Muscle layer of duodenum (tissue), 2 donors: ENCODE measurements around the gene ZNF569.
"Not testable (repeated sequence)": the region's sequence is repeated elsewhere in the genome, so short reads cannot be mapped to it uniquely, and the experiment has no call there.

Experiments
- H3K27ac ChIP-seq: one replicate; pipeline ENCODE4 v1.7.0; 2013; ENCODE audit warnings: mild to moderate bottlenecking, low read length
- H3K27me3 ChIP-seq: one replicate; pipeline ENCODE4 v1.7.0; 2013; ENCODE audit warnings: low read depth, mild to moderate bottlenecking, control low read depth, low read length
- H3K36me3 ChIP-seq, 2 donors: one replicate each; pipeline ENCODE4 v1.7.0; 2013; ENCODE audit warnings: low read length in 2 of 2, control low read depth in 1 of 2, mild to moderate bottlenecking in 1 of 2; ENCODE audit not compliant: insufficient read depth in 2 of 2, control insufficient read depth in 1 of 2
- H3K4me1 ChIP-seq, 2 donors: one replicate each; pipeline ENCODE4 v1.7.0; 2013; ENCODE audit warnings: low read length in 2 of 2, mild to moderate bottlenecking in 2 of 2, control low read depth in 1 of 2, moderate library complexity in 1 of 2; ENCODE audit not compliant: insufficient read depth in 2 of 2, control insufficient read depth in 1 of 2
- H3K4me3 ChIP-seq, 2 donors: one replicate each; pipeline ENCODE4 v1.7.0; 2013; ENCODE audit warnings: low read length in 2 of 2, low read depth in 1 of 2, mild to moderate bottlenecking in 1 of 2
- H3K9me3 ChIP-seq, 2 donors: one replicate each; pipeline ENCODE4 v1.7.0; 2013; ENCODE audit warnings: low read length in 2 of 2, control low read depth in 1 of 2, mild to moderate bottlenecking in 1 of 2; ENCODE audit not compliant: control insufficient read depth in 1 of 2
- donor health status: healthy.

The ZNF569 gene

DNA sequence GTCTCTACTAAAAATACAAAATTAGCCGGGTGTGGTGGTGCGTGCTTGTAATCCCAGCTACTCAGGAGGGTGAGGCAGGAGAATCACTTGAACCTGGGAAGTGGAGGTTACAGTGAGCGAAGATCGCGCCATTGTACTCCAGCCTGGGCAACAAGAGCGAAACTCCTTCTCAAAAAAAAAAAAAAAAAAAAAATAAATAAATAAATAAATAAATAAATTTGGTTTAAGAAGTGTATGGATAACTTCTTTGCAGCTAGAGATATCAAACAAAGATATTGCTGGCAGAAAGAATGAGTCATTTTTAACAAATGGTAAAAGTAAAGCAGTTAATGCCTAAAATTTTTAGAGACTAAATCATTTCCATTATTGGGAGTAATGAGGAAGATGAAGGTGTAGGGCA lies 75.8 kb downstream of the ZNF569 start:
- Histone ChIP-seq H3K9me3 (peaks cover 54 to 78% of the 10 kb centered on the region in 2 donors), H3K4me3 (peak overlapping the region in 1 of 2 donors; percentile 59), H3K36me3 (peaks cover 23 to 38% of the 10 kb centered on the region in 2 donors)
- not testable (repeated sequence) for H3K27ac ChIP-seq, H3K4me1 ChIP-seq, H3K27me3 ChIP-seq

DNA sequence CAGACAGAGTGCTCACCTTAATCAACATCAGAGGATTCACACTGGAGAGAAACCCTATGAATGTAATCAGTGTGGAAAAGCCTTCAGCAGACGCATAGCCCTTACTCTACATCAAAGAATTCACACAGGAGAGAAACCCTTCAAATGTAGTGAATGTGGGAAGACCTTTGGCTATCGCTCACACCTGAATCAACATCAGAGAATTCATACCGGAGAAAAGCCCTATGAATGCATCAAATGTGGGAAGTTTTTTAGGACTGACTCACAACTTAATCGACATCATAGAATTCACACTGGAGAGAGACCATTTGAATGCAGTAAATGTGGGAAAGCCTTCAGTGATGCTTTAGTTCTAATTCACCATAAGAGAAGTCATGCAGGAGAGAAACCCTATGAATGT lies 78.0 kb downstream of the ZNF569 start:
- Histone ChIP-seq H3K4me1 (peaks cover 0 to 5% of the 10 kb centered on the region in 2 donors), H3K27me3 (no peaks in the 10 kb centered on the region), H3K27ac (no peak overlapping the region), H3K4me3 (peak overlapping the region; percentile 24 to 59), H3K9me3 (peaks cover 71 to 85% of the 10 kb centered on the region in 2 donors), H3K36me3 (peaks cover 40 to 60% of the 10 kb centered on the region in 2 donors)

- Histone ChIP-seq H3K9me3 (peaks cover under 1 to 12% of the 10 kb centered on the region in 2 donors), H3K27me3 (no peaks in the 10 kb centered on the region), H3K4me1 (peaks cover 0 to 3% of the 10 kb centered on the region in 2 donors), H3K36me3 (peaks cover 13 to 26% of the 10 kb centered on the region in 2 donors), H3K4me3 (peak within 1 kb of the TSS; percentile 68 to 84), H3K27ac (peak within 1 kb of the TSS; percentile 79)
Observed at GRCh38 chr19:37370880-37371661, 96.2 kb downstream of the ZNF569 start, which contains the start of gene ZNF527. Gene ZNF527, plus strand, starts transcription at chr19:37371099. Its CDS starts 3,100 bp downstream, at chr19:37374199.

DNA sequence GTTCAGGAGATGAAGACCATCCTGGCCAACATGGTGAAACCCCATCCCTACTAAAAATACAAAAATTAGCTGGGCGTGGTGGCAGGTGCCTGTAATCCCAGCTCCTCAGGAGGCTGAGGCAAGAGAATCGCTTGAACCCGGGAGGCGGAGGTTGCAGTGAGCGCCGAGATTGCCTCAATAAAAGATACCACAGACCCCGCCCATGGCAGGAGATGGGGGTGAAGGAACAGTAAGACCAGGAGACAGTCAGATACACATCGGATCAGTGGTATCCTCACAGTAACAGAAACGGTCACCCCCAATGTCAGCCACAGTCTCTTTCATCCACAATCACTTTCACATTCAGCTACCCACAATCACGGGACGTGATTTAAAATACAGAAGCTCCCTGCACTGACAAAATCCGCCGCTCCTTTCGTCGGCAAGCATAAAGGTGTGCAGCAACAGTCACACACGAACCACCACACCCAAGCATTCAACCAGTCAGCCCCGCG lies 96.8 kb downstream of the ZNF569 start:
- Histone ChIP-seq H3K4me3 (peak overlapping the region; percentile 68 to 84), H3K27ac (peak overlapping the region; percentile 79), H3K9me3 (peaks cover 7 to 10% of the 10 kb centered on the region in 2 donors)

DNA sequence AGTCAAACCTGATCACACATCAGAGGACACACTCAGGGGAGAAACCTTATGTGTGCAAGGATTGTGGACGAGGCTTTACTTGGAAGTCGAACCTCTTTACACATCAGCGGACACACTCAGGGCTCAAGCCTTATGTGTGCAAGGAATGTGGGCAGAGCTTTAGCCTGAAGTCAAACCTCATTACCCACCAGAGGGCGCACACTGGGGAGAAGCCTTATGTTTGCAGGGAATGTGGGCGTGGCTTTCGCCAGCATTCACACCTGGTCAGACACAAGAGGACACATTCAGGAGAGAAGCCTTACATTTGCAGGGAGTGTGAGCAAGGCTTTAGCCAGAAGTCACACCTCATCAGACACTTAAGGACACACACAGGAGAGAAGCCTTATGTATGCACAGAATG lies 104.5 kb downstream of the ZNF569 start:
- H3K27me3 ChIP-seq = no peaks in the 10 kb centered on the region
- no peaks in the 10 kb centered on the region for H3K4me1 ChIP-seq
- peak overlapping the region in 1 of 2 donors; percentile 4 for H3K4me3 ChIP-seq
- H3K9me3 ChIP-seq = peaks cover 10 to 15% of the 10 kb centered on the region in 2 donors
- peaks cover 34 to 61% of the 10 kb centered on the region in 2 donors for H3K36me3 ChIP-seq
- H3K27ac ChIP-seq = no peak overlapping the region

More for the DNA sequence above, 96.8 kb downstream of the ZNF569 start:
- not testable (repeated sequence) for H3K27me3 ChIP-seq, H3K4me1 ChIP-seq
- peaks cover 8 to 19% of the 10 kb centered on the region in 2 donors for H3K36me3 ChIP-seq

DNA sequence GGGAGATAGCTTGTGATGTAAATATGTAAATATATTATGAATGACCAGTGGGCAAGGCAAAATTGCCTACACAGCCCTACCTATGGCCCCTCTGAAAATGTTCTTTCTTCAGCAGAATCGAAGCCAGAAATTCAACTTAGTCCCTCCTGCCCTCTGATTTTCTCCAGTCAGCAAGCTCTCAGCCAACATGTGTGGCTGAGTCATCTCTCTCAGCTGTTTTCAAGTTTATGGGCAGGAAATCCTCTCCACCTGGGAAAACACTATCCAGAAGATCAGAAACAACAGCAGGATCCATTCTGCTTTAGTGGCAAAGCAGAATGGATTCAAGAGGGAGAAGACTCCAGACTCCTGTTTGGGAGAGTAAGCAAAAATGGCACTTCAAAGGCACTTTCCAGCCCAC lies 105.2 kb downstream of the ZNF569 start:
- H3K4me1 ChIP-seq = no peaks in the 10 kb centered on the region
- H3K36me3 ChIP-seq = peaks cover 34 to 69% of the 10 kb centered on the region in 2 donors
- peak overlapping the region in 1 of 2 donors; percentile 12 for H3K4me3 ChIP-seq
- H3K27ac ChIP-seq = no peak overlapping the region
- peaks cover 13 to 17% of the 10 kb centered on the region in 2 donors for H3K9me3 ChIP-seq
- H3K27me3 ChIP-seq = no peaks in the 10 kb centered on the region
